HG03039 (cell line): ENCODE data around the gene HTR2B.
"Not testable (repeated sequence)": the region's sequence is repeated elsewhere in the genome, so short reads cannot be mapped to it uniquely, and the experiment has no call there.

Experiments
- ATAC-seq: cut with Tn5 transposase; IDR thresholded peaks from one replicate; pipeline ENCODE4 v1.9.1; 2021; ENCODE audit warnings: mild to moderate bottlenecking, moderate library complexity; ENCODE audit not compliant: unreplicated experiment

Gene HTR2B

DNA sequence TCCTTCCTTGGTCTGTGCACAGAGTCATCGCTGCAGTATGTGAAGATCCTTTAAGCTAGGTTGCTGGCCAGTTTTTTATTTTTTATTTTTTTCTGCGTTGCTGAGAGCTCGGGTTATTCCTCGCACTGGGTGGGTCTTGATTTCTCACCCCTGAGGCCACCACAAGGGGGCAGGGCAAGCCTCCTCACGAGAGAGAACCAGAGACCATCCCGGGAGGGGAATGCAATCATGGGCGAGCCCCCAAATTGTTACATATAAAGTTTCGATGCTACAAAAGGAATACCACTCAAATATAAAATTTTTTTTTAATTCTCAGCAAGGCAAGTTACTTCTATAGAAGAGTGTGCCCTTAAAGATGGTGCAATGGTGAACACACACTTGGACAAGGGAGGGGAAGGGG lies 24.9 kb downstream of the HTR2B start:
- no peak for ATAC-seq

DNA sequence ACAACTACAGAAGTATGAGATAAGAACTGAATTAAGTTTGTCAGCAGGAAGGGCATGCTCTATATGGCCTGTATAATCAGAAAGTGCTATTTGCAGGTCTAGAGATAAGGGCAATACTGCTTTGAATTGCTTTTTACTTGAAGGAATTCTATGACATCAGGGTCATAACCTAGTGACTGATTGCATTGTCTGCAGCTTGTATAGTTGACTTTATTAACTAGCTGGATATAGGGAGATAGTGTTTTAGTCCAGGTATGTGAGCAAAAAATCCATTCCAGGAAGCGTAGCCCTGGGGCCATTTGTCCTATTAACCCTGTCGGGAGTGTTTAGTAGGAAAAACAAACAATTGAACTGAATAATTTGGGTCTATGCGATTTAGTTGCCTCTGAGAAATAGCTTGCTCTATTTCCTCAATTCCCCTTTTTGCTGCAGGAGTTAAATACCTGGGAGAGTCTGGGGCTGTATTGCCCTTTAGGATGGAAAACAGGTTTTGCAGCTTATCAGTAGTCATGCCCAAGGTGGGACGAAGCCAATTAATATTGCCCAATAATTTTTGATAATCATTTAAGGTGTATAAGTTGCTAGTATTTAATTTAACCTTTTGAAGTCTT lies 30.0 kb downstream of the HTR2B start:
- ATAC-seq, result no peak

DNA sequence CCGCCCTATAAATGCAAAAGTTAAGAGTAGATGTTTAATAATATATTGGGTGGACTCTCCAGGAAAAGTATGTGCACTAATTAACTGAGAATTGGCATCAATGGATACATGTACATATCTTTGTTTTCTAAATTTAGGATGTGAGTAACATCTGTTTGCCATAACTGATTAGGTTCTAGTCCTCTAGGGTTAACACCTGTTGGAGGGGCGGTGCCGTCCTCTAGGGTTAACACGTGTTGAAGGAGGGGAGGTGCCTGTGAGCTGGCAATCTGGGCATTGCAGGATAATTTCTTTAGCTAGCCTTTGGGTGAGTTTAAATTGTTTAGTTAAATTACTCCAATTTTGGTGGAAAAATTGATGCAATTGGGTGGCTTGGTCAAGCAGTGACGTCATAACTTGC lies 30.9 kb downstream of the HTR2B start:
- ATAC-seq, result no peak

DNA sequence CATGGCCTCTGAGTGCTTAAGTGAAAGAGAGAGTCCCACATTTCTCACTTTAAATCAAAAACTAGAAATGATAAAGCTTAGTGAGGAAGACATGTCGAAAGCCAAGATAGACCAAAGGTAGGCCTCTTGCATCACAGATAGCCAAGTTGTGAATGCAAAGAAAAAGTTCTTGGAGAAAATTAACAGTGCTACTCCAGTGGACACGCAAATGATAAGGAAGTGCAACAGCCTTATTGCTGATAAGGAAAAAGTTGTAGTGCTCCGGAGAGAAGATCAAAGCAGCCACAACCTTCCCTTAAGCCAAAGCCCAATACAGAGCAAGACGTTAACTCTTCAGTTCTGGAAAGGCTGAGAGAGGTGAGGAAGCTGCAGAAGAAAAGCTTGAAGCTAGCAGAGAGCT lies 36.1 kb downstream of the HTR2B start:
- ATAC-seq, result no peak

DNA sequence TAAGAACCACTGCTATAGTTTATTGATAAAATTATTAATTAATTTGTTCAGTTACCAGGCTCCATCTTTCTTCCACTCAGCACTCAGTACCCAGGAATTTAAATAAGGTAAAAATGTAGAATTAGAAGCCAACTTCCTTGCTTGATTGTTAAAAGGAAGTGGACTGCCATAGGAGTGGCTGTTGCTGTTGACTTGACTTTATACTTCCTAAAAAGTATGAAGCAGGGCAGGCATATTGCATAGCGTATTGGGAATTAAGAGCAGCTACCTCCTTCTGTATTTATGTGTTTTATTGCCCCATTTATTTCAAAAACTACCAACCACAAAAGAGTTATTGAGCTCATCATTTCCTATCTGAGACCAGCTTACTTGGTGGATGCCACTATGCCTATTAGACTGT lies 40.3 kb downstream of the HTR2B start:
- ATAC-seq, result no peak

DNA sequence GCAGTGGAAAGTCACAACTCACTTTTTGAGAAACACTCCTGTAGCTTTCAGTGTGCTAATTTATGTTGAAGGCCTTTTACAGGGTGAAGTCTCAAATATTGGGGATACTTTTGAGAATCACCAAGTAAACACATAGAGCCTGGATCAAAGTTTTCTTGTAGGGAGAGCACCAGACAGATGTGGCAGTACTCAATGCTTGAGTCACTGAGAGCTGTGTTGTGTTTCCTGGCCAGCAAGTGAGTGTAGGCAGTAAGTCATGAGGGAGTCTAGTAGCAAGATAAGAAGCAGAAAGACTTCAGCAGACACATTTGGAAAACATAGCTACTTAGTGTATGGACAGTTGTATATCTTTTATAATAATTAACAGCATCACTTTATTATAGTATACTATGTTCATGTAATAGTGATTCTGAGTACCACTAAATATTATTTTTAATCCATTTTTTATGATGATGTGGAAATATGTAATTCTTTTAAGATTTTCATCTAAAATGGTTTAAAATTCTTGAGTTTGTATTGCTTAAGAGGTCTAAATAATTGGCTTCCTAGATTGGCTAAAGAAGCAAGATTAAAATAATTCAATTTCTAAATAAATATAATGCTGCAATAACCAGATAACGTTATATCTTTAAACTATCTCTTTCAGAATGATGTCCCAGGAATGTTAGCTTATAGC lies 55.3 kb downstream of the HTR2B start:
- ATAC-seq, result no peak

DNA sequence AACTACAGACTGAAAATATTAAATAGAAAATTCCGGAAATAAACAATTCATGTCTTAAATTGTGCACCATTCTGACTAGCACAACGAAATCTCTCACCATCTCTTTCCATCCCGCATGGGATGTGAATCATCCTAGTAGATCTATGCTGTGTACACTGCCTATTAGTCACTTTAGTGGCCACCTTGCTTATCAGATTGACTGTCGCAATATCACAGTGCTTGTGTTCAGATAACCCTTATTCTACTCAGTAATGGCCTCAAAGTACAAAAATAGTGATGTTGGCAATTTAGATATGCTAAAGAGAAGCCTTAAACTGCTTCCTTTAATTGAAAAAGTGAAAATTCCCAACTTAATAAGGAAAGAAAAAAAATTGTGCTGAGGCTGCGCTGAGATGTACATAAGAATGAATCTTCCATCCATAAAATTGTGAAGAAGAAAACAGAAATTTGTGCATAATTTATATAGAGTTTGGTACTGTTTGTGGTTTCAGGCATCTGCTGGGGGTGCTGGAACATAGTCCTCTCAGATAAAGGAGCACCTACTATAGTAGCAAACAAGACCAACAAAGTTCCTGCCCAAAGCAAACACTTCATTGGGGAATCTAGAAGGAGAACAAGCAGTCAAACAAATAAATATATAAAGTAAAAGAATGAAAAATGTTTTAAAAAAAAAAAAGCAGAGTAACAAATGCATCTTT lies 56.2 kb downstream of the HTR2B start:
- no peak for ATAC-seq

DNA sequence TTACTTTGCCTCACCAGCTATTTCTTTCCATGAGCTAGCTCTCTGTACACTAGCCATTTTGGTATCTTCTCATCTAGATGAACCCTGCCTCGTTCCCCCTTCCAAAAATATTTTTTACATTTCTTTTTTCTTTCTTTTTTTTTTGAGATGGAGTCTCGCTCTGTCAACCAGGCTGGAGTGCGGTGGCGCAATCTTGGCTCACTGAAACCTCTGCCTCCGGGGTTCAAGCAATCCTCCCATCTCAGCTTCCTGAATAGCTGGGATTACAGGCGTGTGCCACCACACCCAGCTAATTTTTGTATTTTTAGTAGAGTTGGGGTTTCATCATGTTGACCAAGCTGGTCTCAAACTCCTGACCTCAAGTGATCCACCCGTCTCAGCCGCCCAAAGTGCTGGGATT lies 57.3 kb downstream of the HTR2B start:
- not testable (repeated sequence) for ATAC-seq

DNA sequence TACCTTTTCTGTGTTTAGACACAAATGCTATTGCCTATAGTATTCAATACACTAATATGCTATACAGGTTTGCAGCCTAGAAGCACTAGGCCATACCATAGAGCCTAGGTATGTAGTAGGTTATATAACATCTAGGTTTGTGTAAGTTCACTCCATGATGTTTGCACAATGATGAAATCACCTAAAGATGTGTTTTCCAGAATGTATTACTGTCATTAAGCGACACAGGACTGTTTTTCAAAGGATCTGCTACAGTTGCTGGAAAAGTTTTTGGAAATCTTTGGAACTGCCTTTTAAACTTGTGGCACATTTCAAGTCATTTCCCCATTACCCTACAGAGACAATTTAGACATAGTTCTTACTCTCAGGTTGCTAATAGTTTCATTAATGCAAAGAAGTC lies 58.9 kb downstream of the HTR2B start:
- no peak for ATAC-seq

DNA sequence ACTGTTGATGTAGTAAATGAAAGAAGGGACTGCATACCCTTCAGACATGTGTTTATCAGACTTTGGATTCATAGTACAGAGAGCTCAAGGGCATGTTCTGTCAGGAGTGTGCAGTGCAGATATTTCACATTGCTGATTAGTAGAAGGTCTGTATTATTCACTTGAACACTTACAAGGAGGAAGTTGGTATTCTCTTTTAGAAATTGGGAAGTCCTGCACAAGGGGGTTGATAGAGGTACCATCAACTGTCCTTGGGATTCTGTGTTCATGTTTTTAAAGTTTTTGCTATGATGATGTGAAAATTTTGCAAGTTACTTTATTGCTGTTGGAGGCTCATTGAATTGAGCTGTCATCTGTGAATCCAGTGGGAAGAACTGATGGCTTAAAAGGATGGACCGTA lies 61.5 kb downstream of the HTR2B start:
- ATAC-seq, result no peak

DNA sequence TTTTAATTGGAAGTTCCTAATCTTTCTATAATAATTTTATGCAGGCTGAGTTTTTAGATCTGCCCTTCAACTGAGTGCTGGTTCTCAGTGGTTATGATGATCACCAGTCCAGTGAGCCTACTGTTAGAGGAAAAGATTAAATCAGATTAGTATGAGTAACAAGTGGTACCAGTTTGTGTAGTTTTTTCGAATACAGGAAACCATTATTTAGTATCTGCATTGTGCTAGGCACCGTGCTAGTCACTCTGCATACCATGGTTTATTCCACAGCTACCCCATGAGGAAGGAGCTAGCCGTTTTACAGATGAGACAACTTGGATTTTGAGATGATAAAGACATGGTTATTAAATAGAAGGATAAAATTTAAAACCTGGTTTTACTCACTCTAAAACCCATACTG lies 62.1 kb downstream of the HTR2B start:
- ATAC-seq, result no peak

DNA sequence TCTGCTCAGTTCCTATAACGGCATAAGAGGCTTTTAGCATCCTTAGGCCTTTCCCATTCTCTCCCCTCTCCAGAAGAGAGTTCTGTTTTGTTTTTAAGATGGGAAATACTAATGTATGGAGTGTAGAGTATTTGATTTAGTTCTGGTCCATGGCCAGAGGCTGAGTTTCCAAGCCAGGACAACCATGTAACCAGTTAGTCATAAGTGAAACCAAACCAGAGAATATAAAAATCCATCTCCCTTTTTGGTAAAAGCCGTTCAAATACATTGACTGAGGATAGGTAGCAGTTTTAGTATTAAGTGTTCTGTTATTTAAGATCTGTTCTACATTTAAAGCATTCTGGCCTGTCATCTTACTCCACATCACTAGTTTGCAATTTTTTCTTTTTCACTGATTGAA lies 65.1 kb downstream of the HTR2B start:
- no peak for ATAC-seq

DNA sequence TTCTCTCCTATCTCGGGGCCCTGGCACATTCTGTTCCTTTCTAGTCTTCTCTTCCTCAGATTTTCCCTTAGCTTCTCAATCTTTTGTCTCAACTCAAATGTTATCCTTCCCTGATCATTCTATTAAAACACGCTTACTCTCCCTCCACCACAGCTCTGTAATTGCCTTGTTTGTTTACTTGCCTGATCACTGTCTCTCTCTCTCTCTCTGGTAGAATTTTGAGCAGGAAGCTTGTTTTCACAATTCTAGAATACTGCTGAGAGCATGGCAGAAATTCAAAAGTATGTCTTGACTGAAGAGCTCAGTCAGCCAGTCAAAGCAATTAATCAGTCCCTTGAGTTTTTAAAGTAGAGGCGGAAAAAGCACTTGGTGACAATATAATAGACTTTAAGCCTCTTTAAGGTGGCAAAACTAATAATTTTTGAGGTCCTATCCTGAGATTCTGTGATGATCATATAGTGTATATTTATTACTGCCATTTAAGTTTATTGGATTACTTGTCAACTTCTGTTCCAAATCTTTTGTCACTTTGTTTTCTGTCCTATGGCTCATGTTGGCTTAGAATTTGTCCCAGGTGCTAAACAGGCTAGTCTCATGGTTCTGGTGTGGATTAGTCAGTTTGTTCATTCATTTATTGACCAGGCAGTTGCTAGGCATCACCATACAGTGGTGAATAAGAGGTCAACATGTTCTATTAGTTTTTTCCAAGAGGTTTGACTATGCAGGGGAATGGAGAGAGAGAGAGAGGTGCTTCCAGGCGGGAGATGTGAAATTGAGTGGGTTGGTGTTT lies 65.9 kb downstream of the HTR2B start:
- no peak for ATAC-seq
